Stimulated activated CD8-positive, alpha-beta memory T cell treated with anti-CD3 and anti-CD28 coated beads, Interleukin-12 subunit alpha, Interleukin-12 subunit beta, amount 100 ng/mL, for 1 hour (primary cell): ENCODE data around the gene ZNF480.
"Not testable (repeated sequence)": the region's sequence is repeated elsewhere in the genome, so short reads cannot be mapped to it uniquely, and the experiment has no call there.

Source experiments
- DNase-seq: peaks from one replicate; pipeline ENCODE4 v3.0.0-alpha.2; 2020; ENCODE audit warnings: low read depth

The ZNF480 gene

GRCh38 chr19:52296773-52297600 lies at the start of gene ZNF480:
ZNF480 (plus strand) TSS chr19:52297169; CDS start chr19:52300413, 3,244 bp downstream.
- peak; percentile 85 for DNase-seq

DNA sequence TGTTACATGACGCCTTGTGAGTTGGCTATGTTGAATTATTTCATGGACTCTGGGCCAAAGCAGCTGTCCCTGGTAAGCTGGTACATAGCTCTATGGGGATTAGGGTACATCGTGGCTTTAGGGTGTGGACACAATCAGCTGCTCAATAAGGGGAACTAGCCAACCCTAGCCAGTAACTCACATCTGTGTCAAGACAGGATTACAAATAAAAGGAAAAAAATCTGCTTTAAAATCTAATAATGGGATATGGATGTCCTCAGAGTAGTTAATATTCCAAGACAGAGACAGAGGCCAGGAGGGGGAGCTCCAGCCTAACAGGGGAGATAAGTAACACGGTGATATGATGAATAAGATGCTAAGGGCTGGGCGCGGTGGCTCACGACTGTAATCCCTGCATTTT lies 48.7 kb upstream of the ZNF480 start:
- peak; percentile 43 for DNase-seq

GRCh38 chr19:52258426-52258825 lies 38.5 kb upstream of the ZNF480 start:
- DNase-seq = no peak

- DNase-seq = not testable (repeated sequence)
Observed at GRCh38 chr19:52265556-52265955, 31.4 kb upstream of the ZNF480 start.

DNA sequence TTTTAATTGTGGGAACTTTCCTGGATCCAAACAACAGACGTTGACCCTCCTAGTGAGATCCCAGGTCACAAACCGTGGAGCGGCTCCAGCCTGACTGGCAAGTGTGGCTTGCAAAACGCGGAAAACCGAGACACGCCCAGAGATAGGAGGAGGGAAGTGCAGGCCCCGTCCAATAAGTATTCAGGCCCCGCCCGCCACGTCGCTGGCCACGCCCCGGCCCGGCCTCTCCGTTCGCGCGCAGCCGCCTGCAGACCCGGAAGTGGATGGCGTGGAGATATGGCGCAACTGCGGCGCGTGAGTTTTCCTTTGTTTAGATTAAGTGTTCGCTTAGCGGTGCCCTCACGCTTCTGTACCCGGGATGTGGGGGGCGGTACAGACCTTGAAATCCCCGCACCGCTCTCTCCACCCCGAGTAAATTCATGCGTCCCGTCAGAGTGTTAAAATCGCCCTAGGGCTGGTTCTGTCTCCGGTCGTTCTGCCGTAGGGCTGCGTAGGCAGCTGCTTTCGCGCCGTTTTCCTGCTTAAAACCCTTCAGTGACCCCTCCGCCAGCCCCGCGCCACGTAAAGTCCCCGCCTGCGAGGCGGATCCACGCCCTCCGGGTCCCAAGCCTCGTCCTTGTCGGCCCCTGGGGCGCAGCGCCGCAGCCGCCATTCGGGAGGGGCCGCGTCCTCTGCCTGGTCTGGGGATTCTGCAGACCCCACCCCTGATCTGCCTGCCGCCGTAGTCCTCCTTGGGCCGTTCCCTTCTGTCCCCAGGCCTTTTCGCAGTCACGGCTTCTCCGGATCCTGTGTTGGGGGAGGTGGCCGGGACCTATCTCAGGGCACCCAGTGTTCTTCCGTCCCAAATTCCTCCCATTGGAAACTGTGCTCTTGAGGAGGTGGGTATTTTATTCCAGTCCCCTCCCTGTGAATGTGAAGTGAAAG lies 27.4 kb upstream of the ZNF480 start, which contains the start of gene ZNF766:
TSS of gene ZNF766 (plus strand) at position 250 of the 924 bp plus-strand sequence. CDS start at position 277, 27 bp downstream.
- DNase-seq = peak; percentile 93

DNA sequence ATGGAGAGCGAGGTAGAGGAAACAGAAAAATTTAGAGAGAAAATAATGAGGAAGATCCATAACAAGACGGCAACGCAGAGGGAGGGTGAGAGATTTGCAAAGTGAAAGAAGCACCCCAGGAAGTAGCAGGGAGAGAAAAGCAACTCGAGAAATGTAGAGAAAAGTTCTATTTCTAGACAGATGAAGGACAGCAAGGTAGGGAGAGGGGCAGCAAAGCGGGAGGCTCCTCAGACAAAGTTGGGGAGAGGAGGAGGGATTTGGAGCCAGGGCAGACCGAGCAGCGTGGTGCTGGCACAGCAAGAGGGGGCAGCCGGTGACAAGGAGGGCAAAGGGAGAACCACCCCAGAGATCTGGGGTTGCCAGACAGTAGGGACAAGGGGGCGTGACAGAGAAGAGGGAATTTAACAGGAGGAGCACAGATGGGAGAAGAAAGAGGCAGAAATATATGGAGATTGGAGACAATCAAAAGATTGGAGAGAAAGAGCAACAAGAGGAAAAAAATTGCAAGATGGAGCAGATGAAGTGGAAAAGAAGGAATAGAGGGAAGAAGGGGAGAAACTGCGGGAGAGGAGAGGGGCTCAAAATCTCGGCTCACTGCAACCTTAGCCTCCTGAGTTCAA lies 26.6 kb upstream of the ZNF480 start:
- no peak for DNase-seq

GRCh38 chr19:52273301-52273700 lies 23.7 kb upstream of the ZNF480 start:
- DNase-seq = no peak

GRCh38 chr19:52274191-52274590 lies 22.8 kb upstream of the ZNF480 start:
- no peak for DNase-seq

GRCh38 chr19:52275988-52276387 lies 21.0 kb upstream of the ZNF480 start:
- no peak for DNase-seq

DNA sequence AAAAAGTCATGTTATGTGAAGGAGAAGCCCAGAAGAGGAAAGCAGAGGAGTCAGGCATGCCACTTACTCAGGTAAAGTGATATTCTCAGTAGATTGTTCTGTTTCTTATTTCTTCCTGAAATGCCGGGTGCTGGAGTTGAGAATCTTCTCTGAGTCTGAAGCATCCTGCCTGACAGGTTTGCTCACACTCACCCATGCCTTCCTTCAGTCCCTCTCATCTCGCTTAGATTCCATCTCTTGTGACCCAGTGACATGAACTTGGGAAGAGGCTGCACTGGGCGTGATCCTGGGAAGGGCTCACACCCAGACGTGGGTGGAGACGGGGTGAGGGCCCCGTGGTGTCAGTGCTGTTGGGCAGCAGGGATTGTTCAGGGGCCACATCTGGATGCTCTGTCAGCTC lies 19.5 kb upstream of the ZNF480 start:
- no peak for DNase-seq

GRCh38 chr19:52286256-52286655 lies 10.7 kb upstream of the ZNF480 start:
- DNase-seq = no peak

DNA sequence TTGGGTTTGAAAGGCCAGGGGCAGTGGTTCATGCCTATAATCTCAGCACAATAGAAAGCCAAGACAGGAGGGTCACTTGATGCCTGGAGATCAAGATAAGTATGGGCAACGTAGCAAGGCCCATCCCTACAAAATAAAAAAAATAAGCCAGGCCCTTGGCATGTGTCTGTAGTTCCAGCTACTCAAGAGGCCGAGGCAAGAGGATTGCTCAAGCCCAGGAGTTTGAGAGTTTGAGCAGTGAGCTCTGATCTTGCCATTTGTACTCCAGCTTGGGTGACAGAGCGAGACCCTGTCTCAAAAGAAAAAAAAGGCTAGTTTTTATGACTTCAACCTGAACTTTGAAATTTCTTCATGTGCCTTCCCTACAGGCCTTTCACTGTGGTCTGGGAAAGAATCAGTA lies 5.2 kb upstream of the ZNF480 start:
- no peak for DNase-seq

DNA sequence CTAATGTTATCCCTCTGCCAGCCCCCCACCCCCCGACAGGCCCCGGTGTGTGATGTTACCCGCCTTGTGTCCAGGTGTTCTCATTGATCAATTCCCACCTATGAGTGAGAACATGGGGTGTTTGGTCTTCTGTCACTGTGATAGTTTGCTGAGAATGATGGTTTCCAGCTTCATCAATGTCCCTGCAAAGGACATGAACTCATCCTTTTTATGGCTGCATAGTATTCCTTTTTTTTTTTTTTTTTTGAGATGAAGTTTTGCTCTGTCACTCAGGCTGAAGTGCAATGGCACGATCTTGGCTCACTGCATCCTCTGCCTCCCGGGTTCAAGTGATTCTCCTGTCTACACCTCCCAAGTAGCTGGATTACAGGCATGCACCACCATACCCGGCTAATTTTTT lies 4.0 kb upstream of the ZNF480 start:
- not testable (repeated sequence) for DNase-seq

DNA sequence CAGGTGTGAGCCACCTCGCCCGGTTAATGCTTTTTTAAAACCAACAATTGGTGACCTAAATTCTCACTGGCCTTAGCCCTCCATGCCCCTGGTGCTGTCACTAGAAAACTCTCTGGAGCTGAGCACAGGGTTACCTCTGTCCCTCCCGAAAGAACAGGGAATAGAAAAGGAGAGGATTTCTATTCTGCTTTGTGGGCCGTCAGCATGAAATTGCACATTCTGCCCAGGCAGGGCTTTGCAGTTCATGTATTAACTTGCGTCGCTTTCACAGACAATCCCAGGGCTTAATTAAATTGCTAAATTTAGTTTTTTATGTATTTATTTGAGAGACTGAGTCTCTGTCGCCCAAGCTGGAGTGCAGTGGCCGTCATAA lies 583 bp upstream of the ZNF480 start:
- no peak for DNase-seq

GRCh38 chr19:52297601-52298364 lies 814 bp downstream of the ZNF480 start:
- DNase-seq = no peak

DNA sequence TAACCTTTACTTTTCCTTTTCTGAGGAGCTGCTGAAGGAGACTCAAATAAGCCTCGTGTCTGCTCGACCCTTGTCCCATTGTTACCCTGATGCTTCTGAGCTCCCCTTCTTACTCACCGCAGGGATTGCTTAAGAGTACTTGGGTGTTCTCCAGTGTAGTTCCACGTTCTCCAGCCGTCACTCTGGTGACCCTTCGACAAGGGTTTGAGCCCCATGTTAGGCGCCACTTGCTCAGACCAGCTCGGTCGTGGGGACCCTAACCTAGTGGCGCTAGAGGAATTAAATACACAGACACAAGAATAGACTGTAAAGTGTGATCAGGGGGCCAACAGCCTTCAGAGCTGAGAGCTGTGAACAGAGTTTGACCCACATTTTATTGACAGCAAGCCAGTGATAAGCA lies 10.3 kb downstream of the ZNF480 start:
- no peak for DNase-seq

- DNase-seq = no peak
Observed at GRCh38 chr19:52322429-52322828, 25.5 kb downstream of the ZNF480 start.

DNA sequence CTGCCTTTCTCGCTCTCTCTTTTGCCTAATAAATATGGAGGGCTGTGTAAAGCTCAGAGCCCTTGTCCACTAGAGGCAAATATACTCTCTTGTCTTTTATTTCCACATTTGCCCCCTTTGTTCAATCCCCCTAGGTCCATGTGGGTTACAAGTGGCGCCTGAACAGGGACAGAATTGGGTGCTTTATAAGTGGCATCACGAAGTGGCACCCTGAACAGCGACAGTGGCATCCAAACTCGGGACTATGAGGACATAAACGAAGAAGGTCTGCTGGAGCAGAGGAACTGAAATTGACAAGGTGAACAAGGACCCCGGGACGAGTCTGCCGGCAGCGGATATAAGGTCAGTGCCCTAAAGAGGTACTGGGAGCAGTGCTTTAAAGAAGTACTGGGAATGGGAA lies 34.8 kb downstream of the ZNF480 start:
- no peak for DNase-seq

DNA sequence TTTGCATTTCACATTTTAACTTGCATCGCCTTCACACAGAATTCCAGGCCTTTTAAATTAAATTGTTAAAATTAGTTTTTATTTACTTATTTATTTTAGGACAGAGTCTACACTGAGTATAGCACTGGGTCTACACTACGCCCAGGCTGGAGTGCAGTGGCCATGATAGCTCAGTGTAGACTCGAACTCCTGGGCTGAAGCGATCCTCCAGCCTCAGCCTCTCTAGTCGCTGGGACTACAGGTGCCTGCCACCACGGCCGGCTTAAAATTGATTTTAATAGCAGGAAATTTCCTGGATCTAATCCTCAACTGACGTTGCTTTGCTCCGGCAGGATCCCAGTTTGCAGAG lies 38.8 kb downstream of the ZNF480 start:
- no peak for DNase-seq

DNA sequence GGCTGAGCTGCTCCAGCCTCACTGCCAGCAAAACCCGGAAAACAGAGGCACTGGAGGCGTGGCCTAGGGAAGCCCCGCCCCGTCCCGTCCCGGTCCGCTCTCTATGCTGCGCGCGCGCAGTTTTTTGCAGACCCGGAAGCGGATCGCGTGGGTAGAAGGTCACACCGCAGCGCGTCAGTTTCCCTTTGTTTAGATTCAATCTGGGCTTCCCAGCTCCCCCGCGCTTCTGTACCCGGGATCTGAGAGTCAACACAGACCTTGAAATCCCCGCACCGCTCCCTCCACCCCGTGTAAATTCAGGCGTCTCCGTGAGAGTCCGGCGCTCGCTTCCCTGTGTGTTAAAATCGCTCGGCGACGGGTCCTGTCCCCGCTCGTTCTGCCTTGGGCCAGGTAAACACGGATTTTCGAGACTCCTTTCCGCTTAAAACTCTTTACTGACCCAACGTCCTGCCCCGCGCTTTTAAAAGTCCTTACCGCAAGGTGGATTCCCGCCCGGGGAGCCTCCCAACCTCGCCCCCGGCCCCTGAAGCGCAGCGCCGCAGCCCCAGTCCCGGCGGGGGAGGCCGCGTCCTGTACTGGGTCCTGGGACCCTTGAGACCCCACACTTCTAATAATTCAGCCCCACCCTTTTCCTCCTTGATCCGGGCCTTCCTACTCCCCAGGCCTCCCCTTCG lies 39.3 kb downstream of the ZNF480 start, which contains the start of gene ZNF610:
TSS of gene ZNF610 (plus strand) at position 127 of the 674 bp plus-strand sequence. CDS start 12,930 bp downstream, outside the sequence.
- DNase-seq = peak; percentile 72

- DNase-seq = no peak
Observed at GRCh38 chr19:52336791-52337381, 39.9 kb downstream of the ZNF480 start.
